NT2/D1 (cell line): ENCODE measurements around the gene PPP1CA.
A peak's percentile ranks its signal among the peaks of the same experiment; 100 is the strongest.

Experiments used
- DNase-seq: peaks from one replicate; pipeline ENCODE4 v3.0.0-alpha.2; 2011; ENCODE audit warnings: low read depth, low spot score
- H3K27me3 ChIP-seq: 2 replicates; pipeline ENCODE4 v1.6.0; 2011; ENCODE audit warnings: mild to moderate bottlenecking; ENCODE audit not compliant: insufficient read length, insufficient read depth
- H3K36me3 ChIP-seq: 2 replicates; pipeline ENCODE4 v1.6.1; 2011; ENCODE audit warnings: mild to moderate bottlenecking, low read length, mixed read lengths; ENCODE audit not compliant: insufficient read depth, insufficient read length
- H3K4me1 ChIP-seq: 2 replicates; pipeline ENCODE4 v1.5.1; 2011; ENCODE audit not compliant: insufficient read depth, insufficient read length
- H3K4me3 ChIP-seq: 2 replicates; pipeline ENCODE4 v1.5.1; 2011; ENCODE audit warnings: low read depth; ENCODE audit not compliant: insufficient read length
- H3K9ac ChIP-seq: 2 replicates; pipeline ENCODE4 v1.6.0; 2011; ENCODE audit warnings: low read depth; ENCODE audit not compliant: insufficient read length
- H3K9me3 ChIP-seq: 2 replicates; pipeline ENCODE4 v1.5.1; 2011; ENCODE audit warnings: mild to moderate bottlenecking, low read length; ENCODE audit not compliant: insufficient read depth
- SUZ12 ChIP-seq: IDR thresholded peaks from 2 replicates; pipeline ENCODE4 v1.6.1; 2011; ENCODE audit not compliant: insufficient read length, insufficient read depth; ENCODE audit errors: extremely low read depth
- YY1 ChIP-seq: IDR thresholded peaks from 2 replicates; pipeline ENCODE4 v1.6.1; 2011; ENCODE audit not compliant: insufficient read length, insufficient read depth
- ZNF274 ChIP-seq: IDR thresholded peaks from 2 replicates; pipeline ENCODE4 v1.6.1; 2011; ENCODE audit warnings: mild to moderate bottlenecking, low read depth, low read length

Gene PPP1CA

DNA sequence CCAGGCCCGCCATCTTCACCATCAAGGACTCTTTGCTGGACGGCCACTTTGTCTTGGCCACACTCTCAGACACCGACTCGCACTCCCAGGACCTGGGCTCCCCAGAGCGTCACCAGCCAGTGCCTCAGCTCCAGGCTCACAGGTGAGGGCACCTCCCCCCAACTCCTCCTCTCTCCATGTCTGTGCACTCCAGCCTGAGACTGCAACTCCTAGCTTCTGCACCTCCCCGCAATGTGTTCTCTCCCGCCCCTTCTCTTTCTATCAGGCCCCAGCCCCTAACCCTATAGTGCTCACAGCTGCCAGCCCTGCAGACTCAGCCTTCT, 5.4 kb downstream of the PPP1CA start:
- Histone ChIP-seq H3K9ac (no peak overlapping the region), H3K4me1 (peaks cover 23% of the 10 kb centered on the region), H3K4me3 (no peak overlapping the region), H3K9me3 (no peaks in the 10 kb centered on the region), H3K36me3 (peaks cover 74% of the 10 kb centered on the region), H3K27me3 (peaks cover 7% of the 10 kb centered on the region)
- no peak for DNase-seq
- TF ChIP-seq YY1, result no peak
- TF ChIP-seq ZNF274, result no peak
- no peak for TF ChIP-seq SUZ12

DNA sequence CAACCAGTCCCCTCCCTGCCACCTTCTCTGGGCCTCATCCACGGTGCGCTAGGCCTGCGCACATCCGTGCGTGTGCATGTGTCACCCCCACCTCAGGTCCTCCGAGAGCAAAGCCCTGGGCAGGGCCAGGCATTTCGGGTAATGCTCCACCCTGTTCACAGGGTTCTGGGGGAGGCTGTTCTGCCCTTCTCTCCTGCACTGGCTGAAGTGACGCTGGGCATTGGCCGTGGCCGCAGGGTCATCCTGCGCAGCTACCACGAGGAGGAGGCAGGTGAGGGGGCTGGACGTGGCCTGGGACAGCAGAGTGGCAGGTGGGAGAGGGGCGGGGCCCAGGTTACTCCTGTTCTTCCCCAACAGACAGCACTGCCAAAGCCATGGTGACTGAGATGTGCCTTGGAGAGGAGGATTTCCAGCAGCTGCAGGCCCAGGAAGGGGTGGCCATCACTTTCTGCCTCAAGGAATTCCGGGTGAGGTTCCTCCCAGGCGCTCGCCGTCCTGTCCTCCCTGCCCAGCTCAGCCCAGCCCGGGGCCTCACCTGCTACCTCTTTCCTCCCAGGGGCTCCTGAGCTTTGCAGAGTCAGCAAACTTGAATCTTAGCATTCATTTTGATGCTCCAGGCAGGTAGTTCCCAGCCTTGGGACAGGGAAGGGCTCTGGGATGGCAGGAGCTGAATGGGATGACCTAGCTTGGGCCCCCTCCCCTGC, 6.0 kb downstream of the PPP1CA start:
- Histone ChIP-seq H3K9ac (no peak overlapping the region), H3K36me3 (peaks cover 73% of the 10 kb centered on the region), H3K9me3 (no peaks in the 10 kb centered on the region), H3K27me3 (peaks cover 7% of the 10 kb centered on the region), H3K4me1 (peaks cover 23% of the 10 kb centered on the region), H3K4me3 (no peak overlapping the region)
- TF ChIP-seq ZNF274 (no peak), YY1 (no peak), SUZ12 (no peak)
- no peak for DNase-seq

DNA sequence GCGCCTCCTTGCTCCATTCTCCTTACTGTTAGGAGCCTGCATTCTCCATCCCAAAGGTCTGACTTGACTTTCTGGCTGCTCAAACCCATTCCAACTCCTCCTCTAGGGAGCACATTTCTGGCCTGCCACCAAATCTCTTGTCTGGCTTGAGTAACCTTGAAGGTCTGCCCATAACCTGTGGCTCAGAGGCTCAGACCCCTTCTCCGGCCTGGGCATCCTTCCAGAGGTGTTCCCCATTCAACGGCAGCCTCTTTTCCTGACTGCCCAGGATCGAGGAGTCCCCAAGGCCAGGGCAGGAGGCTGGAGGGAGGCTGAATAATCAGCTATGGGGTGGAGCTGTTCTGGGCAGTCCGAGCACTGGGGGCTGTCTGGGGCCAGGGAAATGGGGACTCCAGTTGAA, 7.7 kb downstream of the PPP1CA start:
- peaks cover 23% of the 10 kb centered on the region for H3K4me1 ChIP-seq
- DNase-seq, result no peak
- peak overlapping the region; percentile 50 for H3K9ac ChIP-seq
- no peak for TF ChIP-seq SUZ12
- TF ChIP-seq YY1, result no peak
- no peak overlapping the region for H3K4me3 ChIP-seq
- peaks cover 7% of the 10 kb centered on the region for H3K27me3 ChIP-seq
- H3K9me3 ChIP-seq, result no peaks in the 10 kb centered on the region
- peaks cover 63% of the 10 kb centered on the region for H3K36me3 ChIP-seq

DNA sequence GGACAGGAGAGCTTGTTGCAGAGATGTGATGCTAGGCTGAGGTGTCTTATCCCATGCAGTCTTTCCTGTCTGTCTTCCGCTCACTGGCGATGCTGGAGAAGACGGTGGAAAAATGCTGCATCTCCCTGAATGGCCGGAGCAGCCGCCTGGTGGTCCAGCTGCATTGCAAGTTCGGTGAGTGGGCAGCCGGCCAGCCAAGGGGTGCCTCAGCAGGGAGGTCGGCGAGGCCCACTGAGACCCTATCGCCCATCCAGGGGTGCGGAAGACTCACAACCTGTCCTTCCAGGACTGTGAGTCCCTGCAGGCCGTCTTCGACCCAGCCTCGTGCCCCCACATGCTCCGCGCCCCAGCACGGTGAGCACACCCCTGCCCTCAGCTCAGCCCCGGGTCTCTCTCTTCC, 8.2 kb downstream of the PPP1CA start:
- Histone ChIP-seq H3K9me3 (no peaks in the 10 kb centered on the region), H3K36me3 (peaks cover 58% of the 10 kb centered on the region), H3K4me3 (no peak overlapping the region), H3K27me3 (peaks cover 7% of the 10 kb centered on the region), H3K4me1 (peaks cover 23% of the 10 kb centered on the region), H3K9ac (no peak overlapping the region)
- DNase-seq, result no peak
- TF ChIP-seq YY1, result no peak
- TF ChIP-seq SUZ12, result no peak
- TF ChIP-seq ZNF274, result no peak

DNA sequence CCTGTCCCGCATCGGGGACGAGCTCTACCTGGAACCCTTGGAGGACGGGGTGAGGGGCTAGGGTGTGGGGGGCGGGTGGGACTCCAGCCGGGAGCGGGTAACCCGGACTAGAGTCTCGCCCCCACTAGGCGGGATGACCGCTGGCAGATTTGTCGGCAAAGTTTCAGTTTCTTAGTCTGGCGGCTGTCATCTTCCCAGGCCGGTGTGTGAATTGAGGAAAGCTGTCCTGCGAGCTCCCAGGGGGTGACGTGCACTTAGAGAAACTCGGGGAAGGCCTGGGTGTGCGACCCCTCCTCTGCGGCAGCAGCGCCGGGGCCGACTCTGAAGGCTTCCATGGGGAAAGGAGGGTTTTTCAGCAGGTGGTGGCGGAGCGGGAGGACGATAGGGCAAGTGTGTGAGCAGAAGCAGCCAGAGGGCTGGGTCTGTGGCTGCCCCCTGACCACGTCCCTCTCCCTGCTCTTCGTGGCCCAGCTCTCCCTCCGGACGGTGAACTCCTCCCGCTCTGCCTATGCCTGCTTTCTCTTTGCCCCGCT, 9.4 kb downstream of the PPP1CA start:
- Histone ChIP-seq H3K4me1 (peaks cover 24% of the 10 kb centered on the region), H3K36me3 (peaks cover 46% of the 10 kb centered on the region), H3K4me3 (peak overlapping the region; percentile 90), H3K27me3 (peaks cover 7% of the 10 kb centered on the region), H3K9ac (peak overlapping the region; percentile 97), H3K9me3 (no peaks in the 10 kb centered on the region)
- no peak for DNase-seq
- no peak for TF ChIP-seq ZNF274
- TF ChIP-seq YY1, result no peak
- TF ChIP-seq SUZ12, result no peak

DNA sequence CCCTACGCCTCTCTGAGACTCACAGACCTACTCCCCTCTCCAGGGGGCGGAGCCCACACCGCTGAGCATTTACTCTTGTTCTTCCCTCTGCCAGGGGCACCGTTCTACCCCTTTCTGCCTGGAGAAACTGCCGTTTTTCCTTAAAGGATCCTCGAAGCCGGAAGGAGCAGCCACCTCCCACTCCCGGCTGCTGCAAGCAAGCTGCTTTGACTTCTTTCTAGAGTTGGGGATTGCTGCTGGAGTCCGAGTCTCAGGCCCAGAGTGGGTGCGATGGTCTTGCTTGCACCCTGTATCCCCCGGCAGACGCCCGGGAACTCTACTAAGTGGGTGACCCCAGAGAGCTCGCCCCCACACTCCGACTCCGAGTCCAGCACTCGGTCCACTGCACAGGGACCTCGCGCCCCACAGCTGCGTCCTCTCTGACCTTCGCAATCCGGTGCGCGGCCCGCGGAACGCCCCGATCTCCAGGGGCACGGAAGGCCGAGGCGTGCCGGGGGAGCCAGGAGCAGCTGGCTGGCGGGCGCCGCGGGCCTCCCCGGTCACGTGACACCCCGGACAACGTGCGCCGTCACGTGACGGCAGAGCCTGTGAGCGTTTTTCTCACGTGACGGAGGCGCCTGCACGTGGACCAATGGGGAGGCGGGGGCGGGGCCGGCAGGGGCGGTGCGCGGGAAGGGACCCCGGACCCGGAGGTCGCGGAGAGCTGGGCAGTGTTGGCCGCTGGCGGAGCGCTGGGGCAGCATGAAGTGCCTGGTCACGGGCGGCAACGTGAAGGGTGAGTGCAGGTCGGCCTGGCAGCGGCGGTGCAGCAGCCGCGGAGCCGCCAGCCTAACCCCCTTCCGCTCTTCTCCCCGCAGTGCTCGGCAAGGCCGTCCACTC, 10.1 kb downstream of the PPP1CA start, which contains the start of gene RAD9A:
Gene RAD9A (plus strand): TSS at position 683 of the 879 bp plus-strand sequence. CDS start 59 bp downstream, at position 742.
- no peaks in the 10 kb centered on the region for H3K9me3 ChIP-seq
- H3K27me3 ChIP-seq, result peaks cover 7% of the 10 kb centered on the region
- peaks cover 39% of the 10 kb centered on the region for H3K36me3 ChIP-seq
- TF ChIP-seq YY1 (no peak), SUZ12 (no peak), ZNF274 (no peak)
- peak within 1 kb of the TSS; percentile 97 for H3K9ac ChIP-seq
- peak; percentile 97 for DNase-seq
- peak within 1 kb of the TSS; percentile 90 for H3K4me3 ChIP-seq
- H3K4me1 ChIP-seq, result peaks cover 26% of the 10 kb centered on the region

DNA sequence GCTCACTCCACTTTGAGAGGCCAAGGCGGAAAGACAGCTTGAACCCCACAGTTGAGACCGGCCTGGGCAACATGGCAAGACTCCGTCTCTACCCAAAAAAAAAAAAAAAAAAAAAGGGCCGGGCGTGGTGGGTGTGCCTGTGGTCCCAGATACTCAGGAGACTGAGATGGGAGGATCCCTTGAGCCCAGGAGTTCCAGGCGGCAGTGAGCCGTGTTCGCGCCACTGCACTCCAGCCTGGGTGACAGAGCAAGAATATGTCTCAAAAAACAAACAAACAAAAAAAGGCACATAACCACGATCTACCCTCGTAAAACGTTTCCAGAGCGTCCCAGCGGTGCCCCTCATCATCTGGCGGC, 10.7 kb downstream of the PPP1CA start:
- no peak for TF ChIP-seq YY1
- TF ChIP-seq ZNF274, result no peak
- TF ChIP-seq SUZ12, result no peak
- no peak for DNase-seq
- H3K27me3 ChIP-seq, result peaks cover 7% of the 10 kb centered on the region
- H3K4me1 ChIP-seq, result peaks cover 24% of the 10 kb centered on the region
- peak overlapping the region; percentile 90 for H3K4me3 ChIP-seq
- no peaks in the 10 kb centered on the region for H3K9me3 ChIP-seq
- H3K36me3 ChIP-seq, result peaks cover 33% of the 10 kb centered on the region
- H3K9ac ChIP-seq, result peak overlapping the region; percentile 97
